Testis (tissue), 3 donors: Measurements from ENCODE around the gene MSH5. TPM values are rescaled to one million over a fixed set of nuclear protein-coding genes. Genes with fewer than 3 reads are reported as not detected.
"Not testable (repeated sequence)": the region's sequence is repeated elsewhere in the genome, so short reads cannot be mapped to it uniquely, and the experiment has no call there.

ENCODE experiments used
- DNase-seq: peaks from one replicate; pipeline ENCODE4 v3.0.0-alpha.2; 2019
- H3K27ac ChIP-seq, 2 donors: fragments of 200-600 bp; sonication (generic); one replicate each; pipeline ENCODE4 v1.5.1; 2019
- H3K27me3 ChIP-seq: fragments of 200-600 bp; sonication (generic); one replicate; pipeline ENCODE4 v1.5.1; 2019
- H3K36me3 ChIP-seq: fragments of 200-600 bp; sonication (generic); one replicate; pipeline ENCODE4 v1.5.1; 2017; ENCODE audit warnings: low read depth; ENCODE audit errors: missing control alignments
- H3K4me1 ChIP-seq: fragments of 200-600 bp; sonication (generic); one replicate; pipeline ENCODE4 v1.5.1; 2019
- H3K4me3 ChIP-seq, 2 donors: fragments of 200-600 bp; sonication (generic); one replicate each; pipeline ENCODE4 v1.5.1; 2017 to 2019
- H3K9me3 ChIP-seq: fragments of 200-600 bp; sonication (generic); one replicate; pipeline ENCODE4 v1.5.1; 2017
- CTCF ChIP-seq, 3 experiments: fragments of 450-650 bp in 2 of 3; fragments of 200-600 bp in 1 of 3; sonication (generic) in 1 of 3; IDR thresholded peaks; one replicate each; pipeline ENCODE4 v1.5.1; 2016 to 2019; ENCODE audit warnings: antibody characterized with exemption in 3 of 3, mild to moderate bottlenecking in 2 of 3, moderate library complexity in 1 of 3
- POLR2A ChIP-seq: fragments of 450-650 bp; IDR thresholded peaks from one replicate; pipeline ENCODE4 v1.6.1; 2017; ENCODE audit warnings: antibody characterized with exemption, mild to moderate bottlenecking, moderate library complexity
- WGBS, 2 donors: methylation state at CpG; one replicate each; pipeline ENCODE4 v1.1.5; 2018; 5-methylcytosine and 5-hydroxymethylcytosine counted together
- intact Hi-C: fragments of 100-400 bp; cut with DNase I; formaldehyde crosslinking; loops from one replicate; pipeline ENCODE4 v1.15.1; 2023; ENCODE audit warnings: low total_unique reads
- microRNA-seq, 2 donors: library from miRNA; unstranded; fragments of <30 nt; microRNA quantifications; one replicate each; pipeline ENCODE4, GENCODE V29; 2016; ENCODE audit warnings: borderline number of aligned reads in 2 of 2, borderline replicate concordance in 1 of 2
- polyA plus RNA-seq: library from polyadenylated mRNA; stranded (reverse); fragments of 350-450 nt; fragmentation: Illumina TruSeq; extraction: RNeasy Lipid Tissue Mini Kit (QIAGEN cat#74804); gene quantifications from one replicate; pipeline ENCODE4 v1.2.3, GENCODE V29; 2014; ENCODE audit warnings: low read depth, low replicate concordance; ENCODE audit not compliant: insufficient read depth
- small RNA-seq, 2 donors: library from RNA; depleted of rRNA; stranded (forward); fragments of <200 nt; gene quantifications; one replicate each; pipeline ENCODE3, GENCODE V24; 2016
- total RNA-seq, 2 donors: library from RNA; depleted of rRNA; stranded (reverse); fragments of >200 nt; gene quantifications; one replicate each; pipeline ENCODE4 v1.2.3, GENCODE V29; 2016

Gene MSH5
- total and polyA plus RNA-seq, 3 donors from 2014 or later, result 36.2 to 135 (median 77.6) TPM

- TF ChIP-seq POLR2A (no peak), CTCF (IDR thresholded peaks at IDR 0.05) (no peak)
- no peaks in the 10 kb centered on the region for H3K36me3 ChIP-seq
- H3K4me1 ChIP-seq, result peaks cover 8% of the 10 kb centered on the region
- H3K27me3 ChIP-seq, result no peaks in the 10 kb centered on the region
- H3K4me3 ChIP-seq, result peak overlapping the region; percentile 72 to 84
- peak overlapping the region; percentile 97 for H3K27ac ChIP-seq
- WGBS, 2 donors, result 8 to 13% methylated on average over 7 of the region's 7 CpGs
- DNase-seq, result no peak
- intact Hi-C loops, result no loop called here
- H3K9me3 ChIP-seq, result no peaks in the 10 kb centered on the region
Measured at GRCh38 chr6:31805939-31806469, 66.2 kb downstream of the MSH5 start.

- Histone ChIP-seq H3K27me3 (no peaks in the 10 kb centered on the region), H3K4me3 (peak within 1 kb of the TSS; percentile 72 to 84), H3K27ac (peak within 1 kb of the TSS; percentile 97), H3K4me1 (peaks cover 8% of the 10 kb centered on the region), H3K9me3 (no peaks in the 10 kb centered on the region), H3K36me3 (no peaks in the 10 kb centered on the region)
- 0 to 1% methylated on average over 36 to 51 of the region's 51 CpGs for WGBS, 2 donors
- DNase-seq, result peak; percentile 98
- TF ChIP-seq CTCF (IDR thresholded peaks at IDR 0.05) (peak in 1 of 3 experiments; percentile 29), POLR2A (peak; percentile 63)
- intact Hi-C loops, result no loop called here
Measured at GRCh38 chr6:31806470-31807272, 66.9 kb downstream of the MSH5 start, which contains the start of gene LSM2. TSS of gene LSM2 (minus strand) at chr6:31806966. CDS start at chr6:31806757, 209 bp downstream.

GRCh38 chr6:31808599-31808998 lies 68.8 kb downstream of the MSH5 start:
- H3K4me3 ChIP-seq, H3K4me1 ChIP-seq, H3K27ac ChIP-seq, H3K36me3 ChIP-seq, H3K27me3 ChIP-seq, intact Hi-C loops, H3K9me3 ChIP-seq, DNase-seq: not testable (repeated sequence)
- WGBS, 2 donors, result 87 to 94% methylated on average over 10 of the region's 10 CpGs

- H3K4me3 ChIP-seq, result no peak overlapping the region
- TF ChIP-seq CTCF (IDR thresholded peaks at IDR 0.05) (no peak), POLR2A (no peak)
- H3K27me3 ChIP-seq, result no peaks in the 10 kb centered on the region
- peaks cover 12% of the 10 kb centered on the region for H3K4me1 ChIP-seq
- no peaks in the 10 kb centered on the region for H3K9me3 ChIP-seq
- no peak for DNase-seq
- H3K36me3 ChIP-seq, result no peaks in the 10 kb centered on the region
- intact Hi-C loops, result no loop called here
- no peak overlapping the region for H3K27ac ChIP-seq
- 92 to 96% methylated on average over 12 of the region's 12 CpGs for WGBS, 2 donors
Measured at GRCh38 chr6:31811645-31812044, 71.8 kb downstream of the MSH5 start.

Small RNA genes within 50 kb of the gene (microRNA-seq; reads per million reads assigned to microRNA genes)
- 2.8 reads per million in 2 donors for gene MIR4646

Small RNA genes within 50 kb of the gene (small RNA-seq; reads per million reads assigned to genes)
- 0 reads per million in 2 donors for gene LY6G6D
- gene MIR4646, result 0 reads per million in 2 donors
- gene MSH5-SAPCD1, result 0 reads per million in 2 donors
- 0 reads per million in 2 donors for gene RF00019
- gene RNU6-850P, result 0 reads per million in 2 donors
- gene SAPCD1, result 0 reads per million in 2 donors

Other genes starting within 250 kb of the MSH5 start
Only the 30 nearest of the 43 such genes appear.
- gene LTB, start 157.6 kb upstream of the MSH5 start, total RNA-seq, result 1 to 10 TPM in 1 of 2 donors, not detected in 1; 2.0 TPM
- gene LTB, start 157.6 kb upstream of the MSH5 start, polyA plus RNA-seq, result 7.2 TPM
- gene LST1, start 153.7 kb upstream of the MSH5 start, total RNA-seq, result 1 to 10 TPM in 1 of 2 donors, under 1 TPM in 1; 0.71 to 1.2 TPM
- 13.0 TPM for gene LST1, start 153.7 kb upstream of the MSH5 start, polyA plus RNA-seq
- 1 to 10 TPM in 1 of 2 donors, not detected in 1; 2.6 TPM for gene NCR3, start 147.0 kb upstream of the MSH5 start, total RNA-seq
- gene NCR3, start 147.0 kb upstream of the MSH5 start, polyA plus RNA-seq, result 1.7 TPM
- gene AIF1, start 124.8 kb upstream of the MSH5 start, total RNA-seq, result 1 to 10 TPM; 2.9 to 6.3 TPM
- 34.8 TPM for gene AIF1, start 124.8 kb upstream of the MSH5 start, polyA plus RNA-seq
- gene PRRC2A, start 119.3 kb upstream of the MSH5 start, total RNA-seq, result 100 to 1,000 TPM; 288 to 301 TPM
- gene PRRC2A, start 119.3 kb upstream of the MSH5 start, polyA plus RNA-seq, result 473 TPM
- 100 to 1,000 TPM; 654 to 710 TPM for gene BAG6, start 87.3 kb upstream of the MSH5 start, total RNA-seq
- 861 TPM for gene BAG6, start 87.3 kb upstream of the MSH5 start, polyA plus RNA-seq
- 1 to 10 TPM; 7.5 to 9.8 TPM for gene APOM, start 84.1 kb upstream of the MSH5 start, total RNA-seq
- 27.9 TPM for gene APOM, start 84.1 kb upstream of the MSH5 start, polyA plus RNA-seq
- gene C6orf47, start 79.2 kb upstream of the MSH5 start, total RNA-seq, result 10 to 100 TPM; 13.9 to 17.8 TPM
- gene C6orf47, start 79.2 kb upstream of the MSH5 start, polyA plus RNA-seq, result 11.9 TPM
- gene GPANK1, start 75.0 kb upstream of the MSH5 start, total RNA-seq, result 10 to 100 TPM; 34.5 to 46.1 TPM
- 81.3 TPM for gene GPANK1, start 75.0 kb upstream of the MSH5 start, polyA plus RNA-seq
- 100 to 1,000 TPM; 397 to 421 TPM for gene CSNK2B, start 73.9 kb upstream of the MSH5 start, total RNA-seq
- gene CSNK2B, start 73.9 kb upstream of the MSH5 start, polyA plus RNA-seq, result 523 TPM
- gene LY6G5B, start 70.0 kb upstream of the MSH5 start, total RNA-seq, result 10 to 100 TPM; 14.0 to 15.9 TPM
- gene LY6G5B, start 70.0 kb upstream of the MSH5 start, polyA plus RNA-seq, result 16.3 TPM
- 10 to 100 TPM in 1 of 2 donors, 1 to 10 TPM in 1; 8.7 to 18.3 TPM for gene LY6G5C, start 58.9 kb upstream of the MSH5 start, total RNA-seq
- 14.0 TPM for gene LY6G5C, start 58.9 kb upstream of the MSH5 start, polyA plus RNA-seq
- gene ABHD16A, start 36.7 kb upstream of the MSH5 start, total RNA-seq, result 10 to 100 TPM; 77.0 to 85.9 TPM
- gene ABHD16A, start 36.7 kb upstream of the MSH5 start, polyA plus RNA-seq, result 108 TPM
- not detected for gene LY6G6F, start 33.1 kb upstream of the MSH5 start, total RNA-seq
- gene LY6G6F, start 33.1 kb upstream of the MSH5 start, polyA plus RNA-seq, result 0.41 TPM
- not detected for gene LY6G6D, start 24.7 kb upstream of the MSH5 start, total RNA-seq
- not detected for gene LY6G6D, start 24.7 kb upstream of the MSH5 start, polyA plus RNA-seq
- under 1 TPM in 1 of 2 donors, not detected in 1; 0.39 TPM for gene LY6G6C, start 18.3 kb upstream of the MSH5 start, total RNA-seq
- gene LY6G6C, start 18.3 kb upstream of the MSH5 start, polyA plus RNA-seq, result 1.4 TPM
- under 1 TPM; 0.74 to 0.94 TPM for gene MPIG6B, start 16.6 kb upstream of the MSH5 start, total RNA-seq
- gene MPIG6B, start 16.6 kb upstream of the MSH5 start, polyA plus RNA-seq, result 1.3 TPM
- gene DDAH2, start 10.7 kb upstream of the MSH5 start, total RNA-seq, result 10 to 100 TPM; 19.6 to 38.0 TPM
- 50.8 TPM for gene DDAH2, start 10.7 kb upstream of the MSH5 start, polyA plus RNA-seq
- 10 to 100 TPM; 35.4 to 93.5 TPM for gene CLIC1, start 3.5 kb upstream of the MSH5 start, total RNA-seq
- gene CLIC1, start 3.5 kb upstream of the MSH5 start, polyA plus RNA-seq, result 130 TPM
- 10 to 100 TPM; 10.4 to 11.6 TPM for gene SAPCD1, start 22.7 kb downstream of the MSH5 start, total RNA-seq
- gene SAPCD1, start 22.7 kb downstream of the MSH5 start, polyA plus RNA-seq, result 5.9 TPM
- 1 to 10 TPM; 3.1 to 6.3 TPM for gene VWA7, start 37.3 kb downstream of the MSH5 start, total RNA-seq
- gene VWA7, start 37.3 kb downstream of the MSH5 start, polyA plus RNA-seq, result 2.7 TPM
- 100 to 1,000 TPM in 1 of 2 donors, 10 to 100 TPM in 1; 94.8 to 131 TPM for gene VARS1, start 55.7 kb downstream of the MSH5 start, total RNA-seq
- gene VARS1, start 55.7 kb downstream of the MSH5 start, polyA plus RNA-seq, result 156 TPM
- gene LSM2, start 67.0 kb downstream of the MSH5 start, total RNA-seq, result 10 to 100 TPM; 43.3 to 49.6 TPM
- 55.5 TPM for gene LSM2, start 67.0 kb downstream of the MSH5 start, polyA plus RNA-seq
- gene HSPA1L, start 75.3 kb downstream of the MSH5 start, total RNA-seq, result 10 to 100 TPM; 30.3 to 87.9 TPM
- 103 TPM for gene HSPA1L, start 75.3 kb downstream of the MSH5 start, polyA plus RNA-seq
- 100 to 1,000 TPM; 113 to 151 TPM for gene HSPA1A, start 75.5 kb downstream of the MSH5 start, total RNA-seq
- 90.4 TPM for gene HSPA1A, start 75.5 kb downstream of the MSH5 start, polyA plus RNA-seq
- gene HSPA1B, start 87.7 kb downstream of the MSH5 start, total RNA-seq, result 100 to 1,000 TPM; 167 to 204 TPM
- 127 TPM for gene HSPA1B, start 87.7 kb downstream of the MSH5 start, polyA plus RNA-seq
- 10 to 100 TPM; 31.7 to 65.9 TPM for gene NEU1, start 122.8 kb downstream of the MSH5 start, total RNA-seq
- 27.4 TPM for gene NEU1, start 122.8 kb downstream of the MSH5 start, polyA plus RNA-seq
- 1 to 10 TPM in 1 of 2 donors, under 1 TPM in 1; 0.87 to 1.2 TPM for gene SLC44A4, start 139.0 kb downstream of the MSH5 start, total RNA-seq
- 6.3 TPM for gene SLC44A4, start 139.0 kb downstream of the MSH5 start, polyA plus RNA-seq
- 100 to 1,000 TPM; 102 to 106 TPM for gene EHMT2, start 157.7 kb downstream of the MSH5 start, total RNA-seq
- gene EHMT2, start 157.7 kb downstream of the MSH5 start, polyA plus RNA-seq, result 82.2 TPM
- gene ZBTB12, start 162.1 kb downstream of the MSH5 start, total RNA-seq, result 1 to 10 TPM; 5.3 to 5.6 TPM
- 6.3 TPM for gene ZBTB12, start 162.1 kb downstream of the MSH5 start, polyA plus RNA-seq